ENCODE measurements around the gene MARK3. TPM values are rescaled to one million over a fixed set of nuclear protein-coding genes. Genes with fewer than 3 reads are reported as not detected.

MARK3 gene
- total and polyA plus RNA-seq, 2 of the 4 experiments (the other 2 are of a cell fraction), result 78.5 to 80.5 TPM

DNA sequence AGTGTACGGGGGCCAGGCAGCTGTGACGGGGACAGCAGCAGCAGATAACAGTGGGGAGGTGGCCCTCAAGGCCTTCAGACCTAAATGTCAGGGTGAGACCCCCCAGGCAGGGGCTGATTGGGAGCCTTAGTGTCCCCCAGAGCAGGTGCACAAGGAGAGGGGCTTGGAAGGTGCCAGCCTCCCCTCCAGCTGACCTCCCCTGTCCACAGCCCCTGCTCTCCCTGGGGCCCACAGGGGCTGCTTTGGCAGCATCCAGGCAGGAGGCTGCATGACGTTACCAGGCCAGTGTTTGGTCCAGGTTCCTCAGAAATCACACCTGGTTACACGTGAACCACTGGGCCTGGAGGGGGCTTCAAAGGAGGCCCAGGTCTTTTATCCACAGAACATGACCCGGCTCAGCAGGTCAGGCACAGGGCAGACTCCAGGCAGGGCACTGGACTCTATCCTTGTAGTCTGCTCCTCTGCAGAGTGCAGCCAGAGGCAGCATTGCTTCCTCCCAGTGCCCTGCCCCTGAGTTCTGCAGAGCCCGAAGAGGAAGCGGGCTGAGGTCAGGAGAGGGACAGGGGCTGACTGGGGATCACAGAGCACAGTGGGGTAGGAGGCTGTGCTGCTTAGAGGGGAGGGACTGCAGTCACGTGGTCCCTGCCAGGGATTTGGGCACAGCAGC lies 141.2 kb downstream of the MARK3 start:
- CTCF ChIA-PET, result no interaction called here
- H2BK15ac ChIP-seq (ENCODE audit: low read depth, low read length), result no peak overlapping the region
- peaks cover 13% of the 10 kb centered on the region for H3K9me1 ChIP-seq (ENCODE audit: insufficient read depth, low read length)
- H4K20me1 ChIP-seq (ENCODE audit: insufficient read depth, low read length), result peaks cover 18% of the 10 kb centered on the region
- no TSS peak for BruUV-seq (replicated peaks)
- H3K4me3 ChIP-seq (ENCODE audit: insufficient read depth, low read depth, low read length), result no peak overlapping the region
- no peak overlapping the region for H3K4ac ChIP-seq (ENCODE audit: low read depth, low read length)
- H3K79me1 ChIP-seq (ENCODE audit: low read depth in 1 of 2, low read length in 2 of 2), result peaks cover 0 to 37% of the 10 kb centered on the region in 2 experiments; a peak in 3 of 4 replicates
- in situ Hi-C loops (cut with MboI; ENCODE audit: low sequenced_read_pairs) (no loop called here), intact Hi-C loops (cut with micrococcal nuclease) (no loop called here), dilution Hi-C loops (cut with HindIII; ENCODE audit: low sequenced_read_pairs, unreplicated experiment) (no loop called here)
- H4K8ac ChIP-seq (ENCODE audit: low read depth in 2 of 2, low read length in 2 of 2), result no peak overlapping the region
- peaks cover 13% of the 10 kb centered on the region for H3K4me1 ChIP-seq (ENCODE audit: control insufficient read depth, insufficient read depth, low read length)
- no peak overlapping the region for H3K14ac ChIP-seq (replicated peaks; ENCODE audit: low read depth, low read length)
- peaks cover 15% of the 10 kb centered on the region for H3K27me3 ChIP-seq (ENCODE audit: control insufficient read depth, insufficient read depth, low read length)
- no peak overlapping the region for H3K56ac ChIP-seq (ENCODE audit: extremely low read depth, insufficient read depth, low read length)
- H4K5ac ChIP-seq (ENCODE audit: low read depth, low read length), result no peak overlapping the region
- no peaks in the 10 kb centered on the region for H3K9me3 ChIP-seq (ENCODE audit: control insufficient read depth, insufficient read depth, low read length)
- TF ChIP-seq ELK1 (IDR thresholded peaks at IDR 0.05; ENCODE audit: borderline replicate concordance, low read depth, low read length) (no peak), CTCF (conservative IDR thresholded peaks at IDR 0.05; ENCODE audit: low read depth, low read length) (no peak), RFX5 (IDR thresholded peaks at IDR 0.05; ENCODE audit: low read depth, low read length) (no peak), CHD1 (IDR thresholded peaks at IDR 0.05; ENCODE audit: low read depth, low read length) (no peak)
- TF ChIP-seq, protein P1, sequence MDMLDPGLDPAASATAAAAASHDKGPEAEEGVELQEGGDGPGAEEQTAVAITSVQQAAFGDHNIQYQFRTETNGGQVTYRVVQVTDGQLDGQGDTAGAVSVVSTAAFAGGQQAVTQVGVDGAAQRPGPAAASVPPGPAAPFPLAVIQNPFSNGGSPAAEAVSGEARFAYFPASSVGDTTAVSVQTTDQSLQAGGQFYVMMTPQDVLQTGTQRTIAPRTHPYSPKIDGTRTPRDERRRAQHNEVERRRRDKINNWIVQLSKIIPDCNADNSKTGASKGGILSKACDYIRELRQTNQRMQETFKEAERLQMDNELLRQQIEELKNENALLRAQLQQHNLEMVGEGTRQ (IDR thresholded peaks at IDR 0.05; ENCODE audit: low read depth, low read length), result no peak
- no peak overlapping the region for H3K23ac ChIP-seq (ENCODE audit: low read depth, low read length)
- H3K9ac ChIP-seq (ENCODE audit: low read depth, low read length), result no peak overlapping the region
- H3K36me3 ChIP-seq (ENCODE audit: control insufficient read depth, insufficient read depth, low read length), result peaks cover 1% of the 10 kb centered on the region; the same call in 1 of the 2 replicates
- H3K4me2 ChIP-seq (ENCODE audit: low read depth, low read length), result no peak overlapping the region
- H2BK120ac ChIP-seq (ENCODE audit: low read depth, low read length), result no peak overlapping the region
- H3K27ac ChIP-seq (ENCODE audit: insufficient read depth, low read length), result no peak overlapping the region
- no peak overlapping the region for H2AFZ ChIP-seq (replicated peaks; ENCODE audit: low read length, poor library complexity)
- H2BK20ac ChIP-seq (ENCODE audit: low read depth, low read length), result no peak overlapping the region
- no peak overlapping the region for H2AK5ac ChIP-seq (ENCODE audit: low read depth, low read length)
- H4K91ac ChIP-seq (ENCODE audit: insufficient read depth, low read depth, low read length), result no peak overlapping the region
- POLR2A ChIA-PET (ENCODE audit: unreplicated experiment), result no interaction called here
- ATAC-seq (ENCODE audit: low read depth), result no peak
- no peak overlapping the region for H3K18ac ChIP-seq (ENCODE audit: low read depth, low read length)
- H2AK9ac ChIP-seq (replicated peaks; ENCODE audit: low read depth, low read length, poor library complexity), result no peak overlapping the region
- 61% methylated on average over 2 of the region's 8 CpGs; no CpG with 5 or more reads in 1 of the 2 experiments for WGBS, 2 experiments (ENCODE audit: extremely low coverage in 2 of 2, insufficient read length in 1 of 2)
- H2BK5ac ChIP-seq (ENCODE audit: low read depth, low read length, poor library complexity, severe bottlenecking), result no peak overlapping the region
- no peak for DNase-seq

All from IMR-90 (cell line).